ENCODE results near the gene GJA1. TPM values are rescaled to one million over a fixed set of nuclear protein-coding genes. Genes with fewer than 3 reads are reported as not detected.
A peak's percentile ranks its signal among the peaks of the same experiment; 100 is the strongest.
"Not testable (repeated sequence)": the region's sequence is repeated elsewhere in the genome, so short reads cannot be mapped to it uniquely, and the experiment has no call there.

Gene GJA1
- total RNA-seq, 1 donor, result 251 TPM

DNA sequence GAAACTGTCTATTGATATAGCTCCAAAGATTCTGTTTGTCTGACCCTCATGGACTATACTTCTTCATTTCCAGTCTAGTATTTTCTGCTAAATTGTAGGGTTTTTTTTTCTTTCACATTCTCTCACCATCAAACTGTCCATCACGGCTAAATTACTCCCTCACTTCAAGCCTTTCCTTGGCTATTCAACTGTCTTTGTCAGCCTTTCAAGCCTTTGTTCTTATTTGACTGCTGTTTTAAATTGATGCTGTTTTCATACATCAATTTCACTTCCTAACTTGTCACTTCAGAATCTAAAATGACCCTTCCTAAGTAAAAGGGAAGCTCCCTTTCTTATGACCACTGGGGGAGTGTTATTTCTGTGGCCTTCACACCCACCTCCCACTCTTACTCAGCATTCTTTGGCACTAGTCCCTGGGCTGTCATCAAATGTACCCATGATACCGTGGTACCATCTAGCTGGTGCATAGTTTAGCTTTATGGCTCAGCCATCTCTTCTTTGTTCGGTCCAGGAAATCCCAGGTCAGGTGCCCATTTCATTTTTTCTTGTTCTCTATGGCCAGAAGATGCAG, 8.6 kb downstream of the GJA1 start:
- DNase-seq (ENCODE audit: low read depth), result peak; percentile 38
- peak overlapping the region; percentile 42 for H3K4me3 ChIP-seq (ENCODE audit: low read depth, low read length)
- TF ChIP-seq, protein P1, sequence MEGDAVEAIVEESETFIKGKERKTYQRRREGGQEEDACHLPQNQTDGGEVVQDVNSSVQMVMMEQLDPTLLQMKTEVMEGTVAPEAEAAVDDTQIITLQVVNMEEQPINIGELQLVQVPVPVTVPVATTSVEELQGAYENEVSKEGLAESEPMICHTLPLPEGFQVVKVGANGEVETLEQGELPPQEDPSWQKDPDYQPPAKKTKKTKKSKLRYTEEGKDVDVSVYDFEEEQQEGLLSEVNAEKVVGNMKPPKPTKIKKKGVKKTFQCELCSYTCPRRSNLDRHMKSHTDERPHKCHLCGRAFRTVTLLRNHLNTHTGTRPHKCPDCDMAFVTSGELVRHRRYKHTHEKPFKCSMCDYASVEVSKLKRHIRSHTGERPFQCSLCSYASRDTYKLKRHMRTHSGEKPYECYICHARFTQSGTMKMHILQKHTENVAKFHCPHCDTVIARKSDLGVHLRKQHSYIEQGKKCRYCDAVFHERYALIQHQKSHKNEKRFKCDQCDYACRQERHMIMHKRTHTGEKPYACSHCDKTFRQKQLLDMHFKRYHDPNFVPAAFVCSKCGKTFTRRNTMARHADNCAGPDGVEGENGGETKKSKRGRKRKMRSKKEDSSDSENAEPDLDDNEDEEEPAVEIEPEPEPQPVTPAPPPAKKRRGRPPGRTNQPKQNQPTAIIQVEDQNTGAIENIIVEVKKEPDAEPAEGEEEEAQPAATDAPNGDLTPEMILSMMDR (IDR thresholded peaks at IDR 0.05; ENCODE audit: insufficient read depth, low read length), result peak; percentile 2

DNA sequence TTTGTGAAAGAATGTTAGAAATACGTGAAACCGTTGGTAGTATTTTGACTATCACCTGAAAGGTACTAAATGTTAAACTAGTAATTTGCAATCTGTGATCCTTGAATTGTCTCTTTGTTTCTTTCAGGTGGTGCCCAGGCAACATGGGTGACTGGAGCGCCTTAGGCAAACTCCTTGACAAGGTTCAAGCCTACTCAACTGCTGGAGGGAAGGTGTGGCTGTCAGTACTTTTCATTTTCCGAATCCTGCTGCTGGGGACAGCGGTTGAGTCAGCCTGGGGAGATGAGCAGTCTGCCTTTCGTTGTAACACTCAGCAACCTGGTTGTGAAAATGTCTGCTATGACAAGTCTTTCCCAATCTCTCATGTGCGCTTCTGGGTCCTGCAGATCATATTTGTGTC, 11.3 kb downstream of the GJA1 start:
- DNase-seq (ENCODE audit: low read depth), result not testable (repeated sequence)

DNA sequence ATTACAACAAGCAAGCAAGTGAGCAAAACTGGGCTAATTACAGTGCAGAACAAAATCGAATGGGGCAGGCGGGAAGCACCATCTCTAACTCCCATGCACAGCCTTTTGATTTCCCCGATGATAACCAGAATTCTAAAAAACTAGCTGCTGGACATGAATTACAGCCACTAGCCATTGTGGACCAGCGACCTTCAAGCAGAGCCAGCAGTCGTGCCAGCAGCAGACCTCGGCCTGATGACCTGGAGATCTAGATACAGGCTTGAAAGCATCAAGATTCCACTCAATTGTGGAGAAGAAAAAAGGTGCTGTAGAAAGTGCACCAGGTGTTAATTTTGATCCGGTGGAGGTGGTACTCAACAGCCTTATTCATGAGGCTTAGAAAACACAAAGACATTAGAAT, 12.3 kb downstream of the GJA1 start:
- H3K4me3 ChIP-seq (ENCODE audit: low read depth, low read length); DNase-seq (ENCODE audit: low read depth): not testable (repeated sequence)

More for the DNA sequence above, 11.3 kb downstream of the GJA1 start:
- not testable (repeated sequence) for H3K4me3 ChIP-seq (ENCODE audit: low read depth, low read length)

DNA sequence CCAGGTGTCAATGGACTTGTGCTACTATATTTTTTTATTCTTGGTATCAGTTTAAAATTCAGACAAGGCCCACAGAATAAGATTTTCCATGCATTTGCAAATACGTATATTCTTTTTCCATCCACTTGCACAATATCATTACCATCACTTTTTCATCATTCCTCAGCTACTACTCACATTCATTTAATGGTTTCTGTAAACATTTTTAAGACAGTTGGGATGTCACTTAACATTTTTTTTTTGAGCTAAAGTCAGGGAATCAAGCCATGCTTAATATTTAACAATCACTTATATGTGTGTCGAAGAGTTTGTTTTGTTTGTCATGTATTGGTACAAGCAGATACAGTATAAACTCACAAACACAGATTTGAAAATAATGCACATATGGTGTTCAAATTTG, 13.1 kb downstream of the GJA1 start:
- not testable (repeated sequence) for DNase-seq (ENCODE audit: low read depth); H3K4me3 ChIP-seq (ENCODE audit: low read depth, low read length)

DNA sequence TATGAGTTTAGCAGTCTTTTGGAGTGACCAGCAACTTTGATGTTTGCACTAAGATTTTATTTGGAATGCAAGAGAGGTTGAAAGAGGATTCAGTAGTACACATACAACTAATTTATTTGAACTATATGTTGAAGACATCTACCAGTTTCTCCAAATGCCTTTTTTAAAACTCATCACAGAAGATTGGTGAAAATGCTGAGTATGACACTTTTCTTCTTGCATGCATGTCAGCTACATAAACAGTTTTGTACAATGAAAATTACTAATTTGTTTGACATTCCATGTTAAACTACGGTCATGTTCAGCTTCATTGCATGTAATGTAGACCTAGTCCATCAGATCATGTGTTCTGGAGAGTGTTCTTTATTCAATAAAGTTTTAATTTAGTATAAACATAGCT, 13.9 kb downstream of the GJA1 start:
- H3K4me3 ChIP-seq (ENCODE audit: low read depth, low read length), result no peak overlapping the region
- DNase-seq (ENCODE audit: low read depth), result no peak
- TF ChIP-seq, protein P1 (IDR thresholded peaks at IDR 0.05; ENCODE audit: insufficient read depth, low read length), result no peak

DNA sequence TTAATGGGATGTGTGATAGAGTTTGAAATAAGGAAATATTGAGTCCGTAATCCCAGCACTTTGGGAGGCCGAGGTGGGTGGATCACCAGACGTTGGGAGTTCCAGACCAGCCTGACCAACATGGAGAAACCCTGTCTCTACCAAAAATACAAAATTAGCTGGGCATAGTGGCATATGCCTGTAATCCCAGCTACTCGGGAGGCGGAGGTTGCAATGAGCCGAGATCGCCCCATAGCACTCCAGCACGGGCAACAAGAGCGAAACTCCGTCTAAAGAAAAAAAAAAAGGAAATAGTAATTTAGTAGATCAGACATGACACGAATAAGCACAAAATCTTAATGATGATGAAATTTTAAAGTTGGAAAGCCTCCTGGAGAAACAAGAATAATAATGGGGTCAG, 14.8 kb downstream of the GJA1 start:
- no peak overlapping the region for H3K4me3 ChIP-seq (ENCODE audit: low read depth, low read length)
- no peak for DNase-seq (ENCODE audit: low read depth)
- TF ChIP-seq, protein P1 (IDR thresholded peaks at IDR 0.05; ENCODE audit: insufficient read depth, low read length), result no peak

DNA sequence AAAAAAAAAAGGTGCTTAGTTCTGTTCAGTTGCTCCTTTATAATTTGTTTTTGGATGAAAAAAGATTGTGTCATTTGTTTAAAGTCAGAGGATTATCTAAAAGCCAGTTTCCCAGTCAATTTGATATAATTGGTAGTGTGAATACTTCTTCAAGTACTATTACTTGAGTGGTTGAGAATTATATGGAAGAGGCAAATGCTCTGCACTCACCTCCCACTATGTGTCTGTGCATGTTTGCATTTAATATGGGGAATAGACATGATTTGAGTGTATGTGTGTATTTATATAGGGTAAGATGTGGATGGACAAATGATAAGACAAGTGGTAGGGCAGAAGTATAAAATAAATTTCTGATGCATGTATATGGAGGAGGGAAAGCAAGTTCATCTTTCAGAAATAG, 15.8 kb downstream of the GJA1 start:
- TF ChIP-seq, protein P1 (IDR thresholded peaks at IDR 0.05; ENCODE audit: insufficient read depth, low read length), result no peak
- no peak for DNase-seq (ENCODE audit: low read depth)
- H3K4me3 ChIP-seq (ENCODE audit: low read depth, low read length), result no peak overlapping the region

DNA sequence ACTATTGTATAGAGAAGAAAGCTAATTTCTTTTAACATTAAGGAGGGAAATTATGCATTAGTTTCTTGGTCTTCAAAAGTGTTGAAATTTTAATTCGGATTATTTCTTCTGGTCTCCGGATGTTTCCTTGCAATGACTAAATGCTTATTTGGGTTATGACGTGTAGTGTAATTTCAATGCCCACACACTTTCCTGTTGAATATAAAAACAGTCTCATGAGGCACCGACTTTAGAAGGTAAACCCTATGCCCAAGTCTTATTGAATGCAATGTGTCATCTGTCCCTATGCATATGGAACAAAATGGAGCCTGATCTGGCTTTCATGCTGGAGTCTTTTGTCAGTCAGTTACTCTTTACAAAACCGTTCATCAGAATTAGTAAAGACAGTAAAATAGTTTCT, 17.7 kb downstream of the GJA1 start:
- no peak for DNase-seq (ENCODE audit: low read depth)
- no peak overlapping the region for H3K4me3 ChIP-seq (ENCODE audit: low read depth, low read length)
- TF ChIP-seq, protein P1 (IDR thresholded peaks at IDR 0.05; ENCODE audit: insufficient read depth, low read length), result no peak

Data from fibroblast of the aortic adventitia (primary cell).